DMS 273 (cell line): Measurements from ENCODE around the gene TBX18.

Experiments used
- DNase-seq: peaks from one replicate; lab custom pipeline; 2025; ENCODE audit not compliant: unreplicated experiment; lab: John Stamatoyannopoulos, UW

Gene TBX18

DNA sequence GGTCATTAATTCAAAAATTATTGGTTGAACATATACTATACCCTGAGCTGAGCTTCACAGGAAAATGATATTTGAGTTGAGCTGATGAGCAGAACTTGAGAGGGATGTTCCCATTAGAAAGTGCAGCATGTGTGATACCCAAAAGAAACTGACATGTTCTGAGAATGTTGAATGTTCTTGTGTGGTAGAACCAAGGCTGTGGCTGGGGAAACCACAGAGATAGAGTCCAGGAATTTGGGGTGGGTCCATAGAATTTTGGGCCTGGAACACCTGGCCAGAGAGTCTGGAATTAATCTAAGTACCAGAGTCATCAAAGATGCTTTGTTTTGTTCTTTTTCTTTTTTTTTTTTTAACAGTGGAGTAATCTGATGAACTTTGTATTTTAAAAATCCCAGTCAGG, 88.7 kb downstream of the TBX18 start:
- DNase-seq = no peak

DNA sequence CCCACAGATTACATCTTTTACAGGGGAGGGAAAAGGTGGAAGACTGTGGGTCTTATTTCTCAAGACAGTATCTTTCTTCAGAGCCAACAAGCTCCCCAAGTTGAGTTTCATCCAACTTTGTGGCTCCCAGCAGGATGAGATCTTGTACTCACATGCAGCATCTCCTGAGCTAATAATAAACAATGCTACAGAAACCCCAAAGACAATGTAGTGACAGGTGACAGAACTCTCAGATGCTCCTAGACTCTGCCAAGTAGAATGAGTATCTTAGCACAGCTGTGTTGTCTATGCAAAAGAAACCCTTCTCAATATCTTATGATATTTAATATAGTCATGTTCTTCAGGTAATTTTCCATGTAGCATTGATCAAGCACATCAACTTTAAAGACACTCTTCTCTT, 90.0 kb downstream of the TBX18 start:
- DNase-seq = no peak

DNA sequence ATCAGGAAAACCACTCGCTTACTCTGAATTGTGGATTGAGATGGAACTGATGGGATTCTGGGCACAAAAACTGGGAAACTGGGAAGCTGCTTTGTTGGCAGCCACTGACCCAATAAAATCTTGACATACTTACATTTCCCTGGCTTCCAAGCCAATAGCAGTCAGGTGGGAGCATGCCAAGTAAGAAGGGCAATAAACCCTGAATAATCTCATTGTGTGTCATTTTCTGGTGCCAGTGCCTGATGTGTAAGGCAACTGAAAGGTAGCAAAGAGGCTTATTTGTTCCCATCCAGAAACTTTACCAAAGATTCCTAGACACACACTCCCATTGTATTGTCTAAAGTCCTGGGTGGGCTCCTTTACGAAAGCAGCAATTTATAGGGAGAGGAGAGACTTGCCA, 93.2 kb downstream of the TBX18 start:
- DNase-seq = no peak

DNA sequence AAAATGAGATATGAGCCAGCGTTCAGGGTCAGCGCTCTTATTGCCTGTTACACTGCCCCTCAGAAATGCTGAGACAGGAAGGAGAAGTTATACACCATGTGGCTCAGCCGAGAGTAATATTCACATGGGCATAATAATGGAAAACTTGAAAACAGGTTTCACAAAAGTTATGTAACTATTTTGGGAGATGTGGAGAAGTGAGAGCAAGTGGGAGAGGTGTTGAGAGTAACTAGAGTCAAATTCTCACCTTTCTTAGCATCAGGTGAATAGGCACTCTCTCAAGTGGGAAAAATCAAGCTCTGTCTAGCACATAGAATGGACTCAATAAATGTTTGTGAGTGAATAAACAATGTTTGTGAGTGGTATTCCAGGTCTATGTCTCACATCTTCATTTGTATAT, 94.5 kb downstream of the TBX18 start:
- DNase-seq = no peak

DNA sequence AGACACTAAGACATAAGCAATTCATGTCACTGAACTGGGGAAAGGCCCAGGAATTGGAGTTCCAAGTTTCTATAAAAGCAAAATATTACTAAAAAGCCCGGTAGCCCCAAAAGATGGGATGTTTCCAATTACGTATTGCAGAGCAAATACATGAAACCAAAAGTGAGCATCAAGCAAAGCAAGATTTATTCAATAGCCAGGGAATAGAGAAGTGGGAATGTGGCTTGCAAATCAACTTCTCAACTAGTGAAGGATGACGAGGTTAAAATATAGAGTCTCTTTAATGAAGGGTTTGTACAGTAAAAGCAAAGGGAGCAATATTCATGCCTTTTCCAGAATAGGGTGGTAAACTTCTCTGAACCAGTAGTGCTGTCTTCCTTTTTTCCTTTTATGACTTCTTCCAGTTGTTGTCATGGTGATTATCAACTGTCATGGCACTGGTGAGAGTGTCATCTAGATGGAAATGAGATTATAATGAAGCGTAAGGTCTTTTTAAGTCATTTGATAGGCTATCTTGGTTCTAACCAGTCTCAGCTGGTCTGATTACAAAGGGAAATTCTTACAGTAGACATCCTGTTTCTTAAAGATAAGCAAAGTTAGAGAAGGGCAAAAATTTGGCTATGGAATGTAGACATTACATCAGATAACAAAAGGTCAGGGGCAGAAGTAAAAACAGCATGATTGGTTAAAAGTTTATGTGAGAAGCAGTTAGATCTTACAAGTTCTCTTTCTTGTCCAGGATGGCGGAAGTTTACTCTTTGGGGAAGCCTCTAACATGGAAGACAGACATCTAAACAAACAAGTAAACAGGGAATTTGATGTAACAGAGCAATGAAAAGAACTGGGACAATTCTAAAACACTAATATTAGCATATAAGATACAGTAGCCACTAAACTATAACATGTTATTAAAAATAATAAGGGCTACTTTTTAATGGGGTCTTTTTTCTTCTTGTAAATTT, 96.9 kb downstream of the TBX18 start:
- no peak for DNase-seq

DNA sequence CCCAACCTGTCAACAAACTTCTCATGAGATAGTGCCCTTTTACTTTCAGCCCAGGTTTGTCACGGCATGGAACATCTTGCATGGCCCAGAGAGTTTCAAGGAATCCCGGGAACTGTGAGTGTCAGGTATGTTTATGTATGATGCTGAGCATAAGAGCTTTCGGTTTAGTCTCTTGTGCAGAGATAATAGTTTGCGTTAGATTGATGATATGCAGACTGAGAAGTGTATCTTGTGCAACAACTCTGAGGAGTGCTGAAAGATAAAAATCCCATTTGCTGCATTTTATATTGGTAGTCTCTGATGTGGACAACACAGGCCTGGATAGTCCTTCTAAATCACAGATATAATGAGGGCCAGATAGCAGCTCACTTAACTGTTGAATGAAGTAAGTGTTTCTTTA, 99.0 kb downstream of the TBX18 start:
- DNase-seq = no peak

DNA sequence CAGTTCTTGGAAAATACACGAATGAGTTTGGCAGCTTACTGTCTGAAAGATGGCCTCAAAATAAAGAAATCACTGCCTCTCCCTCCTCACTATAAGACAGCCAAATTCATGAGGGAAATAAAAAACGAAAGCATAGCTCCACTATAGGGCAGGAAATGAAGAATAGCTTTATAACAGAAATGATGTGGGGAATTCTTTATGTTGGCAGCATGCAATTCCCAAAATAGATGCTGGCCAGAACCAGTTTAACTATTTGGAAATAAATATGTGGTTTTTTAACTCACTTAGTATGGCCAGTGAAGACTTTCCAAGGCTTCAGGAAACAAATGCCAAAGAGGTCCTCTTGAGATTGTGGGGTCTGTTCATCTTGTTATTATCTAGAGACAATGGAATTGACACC, 100.5 kb downstream of the TBX18 start:
- no peak for DNase-seq

DNA sequence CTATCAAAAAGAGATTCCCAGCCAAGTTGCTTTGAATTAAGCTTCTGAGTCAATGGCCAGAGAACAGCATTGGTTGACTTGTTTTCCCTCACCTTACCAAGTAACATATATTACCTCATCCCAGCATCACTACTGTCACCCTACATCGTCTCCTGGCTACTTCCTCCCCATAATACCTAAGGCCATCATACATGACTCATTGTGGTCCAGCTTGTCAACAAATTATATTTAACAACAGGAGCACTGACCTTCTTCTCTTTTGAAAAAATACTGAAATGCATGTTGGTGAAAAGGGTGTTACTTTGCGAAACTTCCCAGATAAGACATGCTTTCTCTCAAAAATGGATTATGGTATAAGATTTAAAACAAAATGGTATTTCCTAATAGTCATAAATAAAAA, 106.9 kb downstream of the TBX18 start:
- no peak for DNase-seq

DNA sequence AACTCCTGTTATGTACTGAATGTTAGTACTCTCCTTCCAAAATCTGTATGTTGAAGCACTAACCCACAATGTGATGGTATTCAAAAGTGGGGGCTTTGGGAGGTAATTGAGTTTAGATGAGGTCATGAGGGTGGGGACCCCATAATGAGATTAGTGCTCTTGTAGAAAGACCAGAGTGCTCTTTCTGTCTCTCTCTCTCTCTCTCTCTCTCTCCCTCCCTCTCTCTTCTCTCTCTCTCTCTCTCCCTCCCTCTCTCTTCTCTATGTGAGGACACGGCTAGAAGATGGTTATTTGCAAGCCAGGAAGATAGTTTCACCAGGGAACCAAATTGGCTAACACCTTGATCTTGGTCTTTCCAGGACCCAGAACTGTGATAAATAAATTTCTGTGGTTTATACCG, 107.4 kb downstream of the TBX18 start:
- DNase-seq = no peak

DNA sequence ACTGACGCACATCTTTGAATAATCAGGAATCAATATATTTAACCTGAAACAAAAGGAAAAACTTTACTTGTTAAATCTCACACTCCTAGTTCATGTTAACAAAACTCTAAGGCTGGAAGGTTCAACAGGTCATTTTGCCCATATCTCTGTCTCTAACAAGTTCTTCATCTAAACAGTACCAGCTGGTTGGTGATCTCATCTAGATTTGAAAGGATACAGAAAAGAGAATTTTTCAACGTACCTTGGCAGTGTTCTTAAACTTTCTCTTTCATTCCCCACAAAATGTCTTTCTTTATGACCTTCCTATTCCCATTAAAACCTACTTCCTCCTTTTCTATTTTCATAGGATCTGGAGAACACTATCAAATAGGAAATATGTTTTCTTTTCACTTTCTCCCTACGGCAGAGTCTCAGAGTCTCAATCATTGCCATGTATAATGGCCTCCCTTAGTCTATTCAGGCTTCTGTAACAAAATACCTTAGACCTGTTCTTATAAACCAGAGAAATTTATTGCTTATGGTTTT, 111.3 kb downstream of the TBX18 start:
- no peak for DNase-seq

DNA sequence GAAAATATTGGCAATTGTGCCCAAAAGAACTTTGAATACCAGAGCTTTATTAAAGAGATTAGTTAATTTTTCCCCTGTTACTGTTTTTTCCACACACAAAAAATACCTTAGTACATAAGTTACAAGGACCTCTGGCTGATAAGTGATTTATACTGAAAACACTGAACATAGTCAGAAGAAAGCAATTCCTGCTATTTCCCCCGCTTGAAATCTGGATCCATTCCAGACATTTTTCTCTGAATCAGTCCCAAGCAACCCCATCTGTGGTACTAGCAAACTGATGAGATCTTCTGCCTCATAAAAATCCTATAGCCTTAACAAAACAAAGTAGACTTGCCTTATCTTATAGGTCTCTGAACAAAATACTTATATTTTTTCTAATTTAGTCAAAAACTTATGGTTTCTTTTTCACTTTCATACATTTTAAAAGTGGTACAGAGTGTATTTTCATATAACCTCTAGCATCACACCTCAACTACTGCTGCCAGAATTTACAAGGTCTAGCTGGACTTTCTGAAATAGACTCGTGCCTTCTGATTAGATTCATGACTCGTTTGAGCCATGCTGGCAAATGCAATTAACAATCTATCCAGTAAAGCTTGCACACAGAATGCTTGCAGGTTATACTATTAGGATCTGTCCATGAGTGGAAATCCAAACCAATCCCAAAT, 111.9 kb downstream of the TBX18 start:
- DNase-seq = no peak

DNA sequence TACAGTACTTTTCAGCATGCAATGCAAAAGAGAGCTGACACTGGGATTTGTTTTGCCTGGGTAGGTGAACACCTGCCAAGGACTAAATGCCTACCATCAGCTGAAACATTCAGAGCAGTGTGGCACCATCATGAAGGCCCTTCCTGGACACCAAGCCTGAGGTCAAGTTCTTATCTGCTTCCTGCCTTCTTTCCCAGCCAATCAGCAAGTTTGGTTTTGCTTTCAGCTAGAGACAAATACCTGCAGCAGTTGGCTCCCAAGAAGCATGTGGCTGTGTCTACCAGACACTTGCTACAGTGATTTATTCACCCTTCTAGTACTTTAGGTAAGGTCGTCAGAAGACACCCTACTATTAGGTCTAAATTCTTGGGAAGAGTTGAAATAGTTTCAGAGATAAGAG, 112.8 kb downstream of the TBX18 start:
- DNase-seq = no peak

DNA sequence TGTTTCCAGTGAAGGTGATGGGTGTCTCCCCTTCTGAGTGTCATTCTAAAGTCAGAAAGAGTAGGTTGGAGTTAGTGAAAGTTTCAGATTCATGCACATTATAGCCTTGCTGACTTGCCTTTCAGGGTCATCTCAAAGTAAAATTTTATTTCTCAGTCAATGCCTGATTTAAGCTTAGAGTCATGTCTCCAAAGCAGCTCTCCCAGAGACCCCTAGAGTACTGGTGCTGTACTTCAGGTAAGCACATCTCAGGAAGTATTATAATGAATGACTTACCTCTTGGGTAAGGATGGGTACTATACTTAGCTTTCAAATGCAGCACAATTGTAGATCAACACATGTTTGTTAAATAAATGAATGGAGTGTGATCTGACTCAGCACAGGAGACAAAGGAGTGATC, 116.0 kb downstream of the TBX18 start:
- no peak for DNase-seq

DNA sequence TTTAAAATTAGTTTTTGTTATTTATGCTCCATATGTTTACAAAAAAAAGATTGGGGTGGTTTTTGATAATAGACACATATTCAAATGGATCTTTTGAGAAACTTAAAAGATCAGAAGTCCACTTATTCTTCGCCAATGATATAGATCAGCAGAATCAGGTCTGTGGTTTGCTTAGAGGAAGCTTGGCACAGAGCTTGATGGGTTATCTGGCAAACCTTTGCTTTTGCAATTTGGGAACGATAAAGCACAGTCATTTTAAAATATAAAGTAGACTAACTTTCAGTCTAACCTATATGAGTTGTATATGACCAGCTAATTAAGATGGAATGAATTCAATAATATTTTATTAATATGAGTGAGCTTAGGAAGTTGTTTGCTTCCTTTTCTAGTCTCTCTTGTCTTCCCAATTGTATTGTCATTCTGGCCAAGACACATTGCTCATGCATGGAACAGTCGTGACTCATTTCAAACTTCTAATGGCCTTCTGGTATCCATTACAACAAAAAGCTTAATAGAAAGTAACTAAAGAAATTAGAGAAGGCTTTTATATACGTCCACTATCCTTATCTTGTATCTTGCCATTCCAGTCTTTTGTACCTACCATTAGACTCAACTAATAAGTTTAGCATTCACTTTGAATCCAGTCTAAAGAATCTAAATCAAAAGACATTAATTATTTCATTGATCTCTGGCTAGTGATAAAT, 118.7 kb downstream of the TBX18 start:
- no peak for DNase-seq

DNA sequence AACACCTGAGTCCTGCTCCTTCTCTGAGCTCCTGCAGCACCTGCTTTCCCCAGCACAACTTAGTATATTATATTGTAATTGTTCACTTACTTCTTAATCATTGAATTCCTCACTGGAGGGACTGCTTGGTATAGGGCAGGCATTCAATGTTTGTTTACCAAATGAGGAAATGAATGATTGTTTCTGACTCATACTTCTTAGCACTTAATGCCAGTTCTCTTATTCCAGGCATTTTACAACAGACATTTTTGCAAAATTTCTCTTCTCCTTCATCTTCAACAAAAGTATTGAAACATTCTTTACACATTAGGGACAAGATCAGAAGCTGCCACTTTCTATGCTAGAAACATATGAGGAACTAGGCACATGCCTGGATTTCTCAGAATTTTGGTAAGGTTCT, 119.4 kb downstream of the TBX18 start:
- no peak for DNase-seq

DNA sequence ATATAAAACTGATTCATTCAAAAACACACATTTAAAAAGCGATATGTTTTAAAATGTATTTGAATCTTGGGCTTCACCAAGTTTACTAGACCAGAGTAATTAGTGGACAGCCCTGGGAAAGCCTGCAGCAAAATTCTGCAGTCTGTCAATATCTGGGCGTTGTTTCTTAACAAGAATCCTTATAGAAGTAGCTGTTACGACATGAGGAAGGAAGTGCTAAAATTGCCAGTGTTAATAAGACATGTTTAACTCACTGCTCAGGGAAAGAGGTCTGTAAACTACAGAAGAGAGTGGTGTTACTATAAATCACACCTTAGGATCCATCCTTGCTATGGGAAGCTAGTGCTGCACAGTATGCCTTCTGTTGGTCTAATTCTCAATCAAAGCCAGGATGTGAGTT, 120.6 kb downstream of the TBX18 start:
- no peak for DNase-seq

DNA sequence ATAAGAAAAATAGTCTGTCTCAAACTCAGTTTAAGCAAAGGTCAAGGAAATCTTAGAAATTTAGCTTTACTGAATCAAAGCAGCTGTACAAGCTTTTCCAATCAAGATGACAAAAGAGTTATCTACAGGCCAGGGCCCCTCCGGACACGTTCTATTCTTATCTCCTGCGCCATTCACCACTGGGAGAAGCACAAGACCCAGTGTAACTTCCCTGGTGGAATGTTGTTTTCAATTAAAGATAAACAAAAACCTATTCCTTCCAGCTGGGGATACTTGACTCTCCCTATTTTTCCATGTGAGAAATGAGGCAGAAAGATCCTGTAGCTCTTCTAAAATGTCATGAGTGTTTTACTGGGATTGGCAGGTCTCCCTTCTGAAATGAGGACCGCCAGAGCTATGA, 123.3 kb downstream of the TBX18 start:
- DNase-seq = no peak

DNA sequence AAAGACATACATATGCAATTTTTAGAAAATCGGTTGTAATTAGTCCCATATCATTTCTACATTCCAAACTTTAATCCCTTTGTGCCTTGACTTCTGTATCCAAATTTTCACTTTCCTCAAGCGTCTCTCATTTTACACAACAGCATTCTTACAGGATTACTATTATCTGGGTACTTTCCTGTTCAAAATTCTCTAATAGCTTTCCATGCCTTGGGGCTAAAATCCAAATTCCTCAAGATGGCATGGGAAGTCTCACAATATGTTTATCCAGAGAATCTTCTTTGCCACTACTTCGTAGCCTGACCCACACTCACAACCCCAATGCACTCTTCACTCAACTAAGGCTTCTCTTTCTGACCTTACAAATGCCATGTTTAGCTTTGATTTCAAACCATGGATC, 125.0 kb downstream of the TBX18 start:
- DNase-seq = no peak

DNA sequence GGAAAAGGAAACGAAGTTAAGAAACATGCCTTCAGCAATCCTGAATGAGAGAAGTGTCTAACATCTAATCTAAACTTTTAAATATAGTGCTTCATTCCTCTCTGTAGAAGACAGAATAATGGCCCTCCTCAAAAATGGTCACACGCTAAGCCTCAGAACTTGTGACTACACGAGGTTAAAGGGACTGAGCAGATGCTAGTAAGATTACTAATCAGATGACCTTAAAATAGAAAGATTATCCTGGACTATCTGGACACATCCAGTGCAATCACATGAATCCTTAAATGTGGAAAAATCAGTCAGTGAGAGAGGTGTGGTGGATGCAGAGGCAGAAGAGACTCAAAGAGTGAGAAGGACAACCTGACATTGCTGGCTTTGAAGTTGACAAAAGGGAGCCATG, 126.1 kb downstream of the TBX18 start:
- no peak for DNase-seq
